K562 (cell line): ENCODE measurements around the gene SNX33. TPM values are rescaled to one million over a fixed set of nuclear protein-coding genes. Genes with fewer than 3 reads are reported as not detected.

Experiments
- ARID3A ChIP-seq: IDR thresholded peaks from 2 replicates; pipeline ENCODE4 v1.6.1; 2012; ENCODE audit warnings: low read depth, low read length, improper control_type of control experiment, borderline replicate concordance
- CHD4 ChIP-seq: fragments of 200-600 bp; sonication (generic); IDR thresholded peaks from 3 replicates; pipeline ENCODE4 v1.6.1; 2012; ENCODE audit warnings: low read depth, mild to moderate bottlenecking, mixed read lengths, low read length, inconsistent platforms; ENCODE audit not compliant: insufficient read depth, insufficient replicate concordance, poor library complexity, severe bottlenecking
- EHMT2 ChIP-seq: fragments of 450-650 bp; IDR thresholded peaks from 2 replicates; pipeline ENCODE4 v1.6.1; 2018; ENCODE audit warnings: antibody characterized with exemption
- ELK1 ChIP-seq: sonication (generic); formaldehyde crosslinking; IDR thresholded peaks from 2 replicates; pipeline ENCODE4 v1.8.1; 2022; ENCODE audit warnings: missing genetic modification reagents
- ETV5 ChIP-seq: sonication (generic); formaldehyde crosslinking; IDR thresholded peaks from 2 replicates; pipeline ENCODE4 v1.4.0; 2020; ENCODE audit warnings: low read depth, mild to moderate bottlenecking, missing genetic modification reagents
- ETV6 ChIP-seq, 3 experiments: fragments of 150-350 bp in 1 of 3; sonication (generic) in 1 of 3; formaldehyde crosslinking in 1 of 3; IDR thresholded peaks; 2 replicates each; pipeline versions ENCODE4 v1.6.1 to v1.8.0; 2014 to 2022; ENCODE audit warnings: borderline replicate concordance in 2 of 3, low read depth in 2 of 3, antibody characterized with exemption in 1 of 3, low read length in 1 of 3, mild to moderate bottlenecking in 1 of 3, missing genetic modification reagents in 1 of 3
- FOXP1 ChIP-seq: sonication (generic); formaldehyde crosslinking; IDR thresholded peaks from 2 replicates; pipeline ENCODE4 v1.8.0; 2022; ENCODE audit warnings: mild to moderate bottlenecking, missing genetic modification reagents
- GATA2 ChIP-seq: sonication (generic); formaldehyde crosslinking; IDR thresholded peaks from 2 replicates; pipeline ENCODE4 v1.4.0; 2020; ENCODE audit warnings: mild to moderate bottlenecking, missing genetic modification reagents
- HMG20A ChIP-seq: fragments of 450-650 bp; formaldehyde crosslinking; conservative IDR thresholded peaks from 2 replicates; pipeline ENCODE4 v1.4.0; 2020; ENCODE audit warnings: mild to moderate bottlenecking, mixed read lengths
- JUNB ChIP-seq: fragments of 450-650 bp; formaldehyde crosslinking; conservative IDR thresholded peaks from 2 replicates; pipeline ENCODE4 v1.4.0; 2020; ENCODE audit warnings: mild to moderate bottlenecking
- JUND ChIP-seq, 2 experiments: IDR thresholded peaks; 2 replicates in 1 of 2; 3 replicates in 1 of 2; pipeline ENCODE4 v1.6.1; 2011; ENCODE audit warnings: borderline replicate concordance in 2 of 2, low read depth in 2 of 2, low read length in 2 of 2, improper control_type of control experiment in 1 of 2, missing biosample characterization in 1 of 2, missing genetic modification characterization in 1 of 2, missing genetic modification reagents in 1 of 2
- MLX ChIP-seq, 2 experiments: fragments of 450-650 bp in 1 of 2; sonication (generic) in 1 of 2; formaldehyde crosslinking; conservative IDR thresholded peaks; 2 replicates each; pipeline versions ENCODE4 v1.4.0 to v1.8.1; 2020 to 2022; ENCODE audit warnings: mild to moderate bottlenecking in 1 of 2, missing genetic modification reagents in 1 of 2
- NFATC3 ChIP-seq: fragments of 450-650 bp; IDR thresholded peaks from 2 replicates; pipeline ENCODE4 v1.6.1; 2017; ENCODE audit warnings: mild to moderate bottlenecking
- NFRKB ChIP-seq: fragments of 450-650 bp; IDR thresholded peaks from 2 replicates; pipeline ENCODE4 v1.6.1; 2016; ENCODE audit warnings: low read depth
- STAG1 ChIP-seq: sonication (generic); formaldehyde crosslinking; IDR thresholded peaks from 2 replicates; pipeline ENCODE4 v1.5.0; 2020; ENCODE audit warnings: missing genetic modification reagents, borderline replicate concordance
- TCF15 ChIP-seq: fragments of 250-450 bp; sonication (Bioruptor Pico); IDR thresholded peaks from 2 replicates; pipeline ENCODE4 v1.8.0; 2022; ENCODE audit warnings: moderate library complexity, mild to moderate bottlenecking, inconsistent platforms
- TCF3 ChIP-seq: sonication (generic); formaldehyde crosslinking; IDR thresholded peaks from 2 replicates; pipeline ENCODE4 v1.4.0; 2020; ENCODE audit warnings: mild to moderate bottlenecking, missing genetic modification reagents
- THRAP3 ChIP-seq: fragments of 450-650 bp; IDR thresholded peaks from 2 replicates; pipeline ENCODE4 v1.6.1; 2016; ENCODE audit warnings: mild to moderate bottlenecking, inconsistent platforms, borderline replicate concordance
- TSC22D4 ChIP-seq: fragments of 450-650 bp; IDR thresholded peaks from 2 replicates; pipeline ENCODE4 v1.6.1; 2016; ENCODE audit warnings: missing genetic modification characterization, missing biosample characterization, control low read depth
- ZFPM2 ChIP-seq: fragments of 250-450 bp; sonication (Bioruptor Pico); IDR thresholded peaks from 2 replicates; pipeline ENCODE4 v1.5.1; 2022; ENCODE audit warnings: mild to moderate bottlenecking
- ZNF699 ChIP-seq: fragments of 250-450 bp; sonication (Bioruptor Pico); IDR thresholded peaks from 2 replicates; pipeline ENCODE4 v1.8.0; 2021; ENCODE audit warnings: mild to moderate bottlenecking, moderate library complexity; ENCODE audit not compliant: insufficient replicate concordance
- ZNF707 ChIP-seq: fragments of 250-450 bp; sonication (Bioruptor Pico); conservative IDR thresholded peaks from 2 replicates; pipeline ENCODE4 v1.8.0; 2022; ENCODE audit warnings: inconsistent platforms, mild to moderate bottlenecking, moderate library complexity
- polyA plus RNA-seq, 8 experiments: library from polyadenylated mRNA; depleted of rRNA in 4 of 8; stranded (reverse) in 5 of 8; unstranded in 3 of 8; fragments of >200 nt; fragmentation: Nextera tagmentation in 2 of 8; fragmentation: Illumina TruSeq in 1 of 8; extraction: Ambion mirVana in 2 of 8; extraction: Trizol in 1 of 8; gene quantifications; 2 replicates each; pipeline versions ENCODE4 v1.2.1 to v1.2.3, GENCODE V29; 2011 to 2014; ENCODE audit warnings: inconsistent platforms in 1 of 8, missing spikeins in 1 of 8
- total RNA-seq, 7 experiments: library from RNA; depleted of rRNA in 6 of 7; stranded (reverse); fragments of >200 nt in 6 of 7; fragmentation: Illumina TruSeq in 2 of 7; extraction: Trizol in 2 of 7; gene quantifications; 2 replicates each; pipeline versions ENCODE4 v1.2.1 to v1.2.3, GENCODE V29; 2011 to 2021; ENCODE audit warnings: low replicate concordance in 1 of 7

The SNX33 gene
- total and polyA plus RNA-seq, 9 of the 15 experiments (the other 6 are each of a cell fraction or from before 2014, with no cell fraction given) = 1.4 to 14.1 (median 8.2) TPM

GRCh38 chr15:75647370-75648155, at the start of gene SNX33 (continued):
- TF ChIP-seq CHD4 = no peak
- TF ChIP-seq TCF3 (CRISPR knock-in tag) = peak; percentile 19; the same call in 1 of the 2 replicates
- no peak for TF ChIP-seq TCF15 (CRISPR knock-in tag)
- no peak for TF ChIP-seq ARID3A
- no peak for TF ChIP-seq MLX (CRISPR knock-in tag; conservative IDR thresholded peaks at IDR 0.05)
- TF ChIP-seq ELK1 = no peak
- no peak; the same call in 1 of the 2 replicates for TF ChIP-seq STAG1
- no peak for TF ChIP-seq ETV6 (IDR thresholded peaks at IDR 0.05; ENCODE audit: borderline replicate concordance in 1 of 2, low read depth in 2 of 2, low read length in 1 of 2)
- no peak for TF ChIP-seq ETV6 (CRISPR knock-in tag; IDR thresholded peaks at IDR 0.05; ENCODE audit: borderline replicate concordance)
- TF ChIP-seq GATA2 (CRISPR knock-in tag) = no peak
- TF ChIP-seq HMG20A (CRISPR knock-in tag) = no peak
- TF ChIP-seq NFATC3 = no peak
- no peak; the same call in 1 of the 2 replicates for TF ChIP-seq JUND (IDR thresholded peaks at IDR 0.05; ENCODE audit: borderline replicate concordance, low read depth, low read length)
- TF ChIP-seq JUND (tag; IDR thresholded peaks at IDR 0.05; ENCODE audit: borderline replicate concordance, low read depth, low read length) = no peak
- TF ChIP-seq EHMT2 = no peak
- TF ChIP-seq ZFPM2 = no peak
- TF ChIP-seq JUNB = no peak
- no peak for TF ChIP-seq ETV5 (CRISPR knock-in tag)
- TF ChIP-seq ZNF699 (CRISPR knock-in tag) = no peak
- TF ChIP-seq TSC22D4 = no peak
- TF ChIP-seq ZNF707 (CRISPR knock-in tag) = no peak
- peak; percentile 39; the same call in 1 of the 2 replicates for TF ChIP-seq NFRKB
- no peak for TF ChIP-seq FOXP1 (CRISPR knock-in tag)
- no peak for TF ChIP-seq THRAP3
